Measurements from ENCODE around the gene ZNF620. TPM values are rescaled to one million over a fixed set of nuclear protein-coding genes. Genes with fewer than 3 reads are reported as not detected.
"Not testable (repeated sequence)": the region's sequence is repeated elsewhere in the genome, so short reads cannot be mapped to it uniquely, and the experiment has no call there.

The ZNF620 gene
- not detected for total RNA-seq

DNA sequence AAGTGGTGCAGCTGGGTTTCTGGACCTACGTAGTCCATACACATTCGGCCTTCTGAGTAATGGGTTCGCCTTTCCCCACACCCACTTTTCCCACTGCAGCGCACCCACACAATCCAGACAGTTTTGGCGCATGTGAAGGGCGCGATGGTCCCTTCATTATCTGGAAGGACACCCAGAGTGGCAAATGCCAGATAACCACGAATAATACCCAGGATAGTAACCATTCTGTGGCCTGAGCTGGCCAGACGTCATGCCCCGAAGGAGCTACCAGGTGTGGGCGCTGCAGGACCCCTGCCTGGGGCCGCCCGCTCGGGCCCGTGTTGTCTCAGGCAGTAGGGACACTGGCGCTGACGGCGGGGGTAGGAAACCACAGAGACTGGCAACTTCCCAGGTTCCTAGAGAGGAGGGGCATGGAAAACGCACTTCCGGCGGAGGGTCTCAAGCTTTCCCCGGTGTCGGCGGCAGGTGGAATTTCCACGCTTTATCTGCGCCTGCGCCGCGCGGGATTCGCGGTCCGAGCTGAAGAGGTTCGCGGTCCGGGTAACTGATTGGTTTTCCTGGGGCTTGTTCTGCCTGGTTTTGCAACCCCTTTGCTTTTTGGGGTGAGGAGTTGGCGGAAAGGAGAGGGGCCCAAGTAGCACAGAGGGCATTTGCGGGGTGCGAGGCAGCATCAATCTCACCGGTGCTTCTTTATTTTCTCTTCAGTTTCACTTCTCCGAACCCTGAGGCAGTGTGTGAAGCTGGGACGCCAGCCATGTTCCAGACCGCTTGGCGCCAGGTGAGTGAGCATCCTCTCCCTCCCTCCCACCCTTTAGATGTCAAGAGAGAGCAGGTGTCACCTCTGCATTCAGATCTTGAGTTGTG, at the start of gene ZNF620:
TSS of gene ZNF620 (plus strand) at position 441 of the 864 bp plus-strand sequence. CDS start at position 755, 314 bp downstream.
- Histone ChIP-seq H3K9me3 (no peaks in the 10 kb centered on the region), H3K27ac (peak within 1 kb of the TSS; percentile 77 to 82), H3K27me3 (no peaks in the 10 kb centered on the region), H3K4me1 (peaks cover 5 to 10% of the 10 kb centered on the region in 2 donors), H3K36me3 (peaks cover 0 to 11% of the 10 kb centered on the region in 2 donors), H3K4me3 (peak within 1 kb of the TSS; percentile 52 to 69)
- intact Hi-C loops (cut with DNase I) = loop anchor here (1.0 to 10.0 kb wide), 5 partner anchors 18 to 369 kb away; partner anchors contain the start of genes EIF1B, ZNF619 and ZNF621
- peak; percentile 12 to 90 for DNase-seq (ENCODE audit: low spot score in 2 of 2)
- TF ChIP-seq, protein P1, sequence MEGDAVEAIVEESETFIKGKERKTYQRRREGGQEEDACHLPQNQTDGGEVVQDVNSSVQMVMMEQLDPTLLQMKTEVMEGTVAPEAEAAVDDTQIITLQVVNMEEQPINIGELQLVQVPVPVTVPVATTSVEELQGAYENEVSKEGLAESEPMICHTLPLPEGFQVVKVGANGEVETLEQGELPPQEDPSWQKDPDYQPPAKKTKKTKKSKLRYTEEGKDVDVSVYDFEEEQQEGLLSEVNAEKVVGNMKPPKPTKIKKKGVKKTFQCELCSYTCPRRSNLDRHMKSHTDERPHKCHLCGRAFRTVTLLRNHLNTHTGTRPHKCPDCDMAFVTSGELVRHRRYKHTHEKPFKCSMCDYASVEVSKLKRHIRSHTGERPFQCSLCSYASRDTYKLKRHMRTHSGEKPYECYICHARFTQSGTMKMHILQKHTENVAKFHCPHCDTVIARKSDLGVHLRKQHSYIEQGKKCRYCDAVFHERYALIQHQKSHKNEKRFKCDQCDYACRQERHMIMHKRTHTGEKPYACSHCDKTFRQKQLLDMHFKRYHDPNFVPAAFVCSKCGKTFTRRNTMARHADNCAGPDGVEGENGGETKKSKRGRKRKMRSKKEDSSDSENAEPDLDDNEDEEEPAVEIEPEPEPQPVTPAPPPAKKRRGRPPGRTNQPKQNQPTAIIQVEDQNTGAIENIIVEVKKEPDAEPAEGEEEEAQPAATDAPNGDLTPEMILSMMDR (IDR thresholded peaks at IDR 0.05) = peak in 2 of 3 experiments; percentile 18 to 40

DNA sequence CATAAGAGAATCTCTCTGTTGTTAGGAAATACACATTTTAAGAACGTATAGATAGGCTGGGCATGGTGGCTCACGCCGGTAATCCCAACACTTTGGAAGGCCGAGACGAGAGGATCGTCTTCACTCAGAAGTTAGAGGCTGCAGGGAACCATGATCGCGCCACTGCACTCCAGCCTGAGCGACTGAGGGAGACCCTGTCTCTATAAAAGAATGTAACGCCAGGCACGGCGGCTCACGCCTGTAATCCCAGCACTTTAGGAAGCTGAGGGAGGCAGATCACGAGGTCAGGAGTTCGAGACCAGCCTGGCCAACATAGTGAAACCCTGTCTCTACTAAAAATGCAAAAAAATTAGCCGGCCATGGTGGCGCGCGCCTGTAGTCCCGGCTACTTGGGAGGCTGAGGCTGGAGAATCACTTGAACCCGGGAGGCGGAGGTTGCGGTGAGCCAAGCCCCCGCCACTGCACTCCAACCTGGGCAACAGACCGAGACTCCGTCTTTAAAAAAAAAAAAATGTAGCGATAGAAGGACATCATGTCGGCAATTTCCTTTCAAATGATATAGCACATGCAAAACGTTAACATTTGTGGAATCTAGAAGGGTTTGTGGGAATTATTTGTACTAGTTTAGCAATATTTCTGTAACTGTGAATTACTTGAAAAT, 49.4 kb upstream of the ZNF620 start:
- H3K4me1 ChIP-seq = peaks cover 0 to 22% of the 10 kb centered on the region in 2 donors
- TF ChIP-seq, protein P1 (IDR thresholded peaks at IDR 0.05) = no peak
- peaks cover 25 to 32% of the 10 kb centered on the region in 2 donors for H3K36me3 ChIP-seq
- DNase-seq (ENCODE audit: low spot score in 2 of 2) = no peak
- H3K27ac ChIP-seq = peak overlapping the region; percentile 87 to 93
- intact Hi-C loops (cut with DNase I) = loop anchor here (10.0 kb wide), 5 partner anchors 418 to 1508 kb away; partner anchors contain the start of genes SLC25A38 and ULK4
- H3K9me3 ChIP-seq = no peaks in the 10 kb centered on the region
- H3K27me3 ChIP-seq = no peaks in the 10 kb centered on the region
- H3K4me3 ChIP-seq = peak overlapping the region; percentile 83 to 85

DNA sequence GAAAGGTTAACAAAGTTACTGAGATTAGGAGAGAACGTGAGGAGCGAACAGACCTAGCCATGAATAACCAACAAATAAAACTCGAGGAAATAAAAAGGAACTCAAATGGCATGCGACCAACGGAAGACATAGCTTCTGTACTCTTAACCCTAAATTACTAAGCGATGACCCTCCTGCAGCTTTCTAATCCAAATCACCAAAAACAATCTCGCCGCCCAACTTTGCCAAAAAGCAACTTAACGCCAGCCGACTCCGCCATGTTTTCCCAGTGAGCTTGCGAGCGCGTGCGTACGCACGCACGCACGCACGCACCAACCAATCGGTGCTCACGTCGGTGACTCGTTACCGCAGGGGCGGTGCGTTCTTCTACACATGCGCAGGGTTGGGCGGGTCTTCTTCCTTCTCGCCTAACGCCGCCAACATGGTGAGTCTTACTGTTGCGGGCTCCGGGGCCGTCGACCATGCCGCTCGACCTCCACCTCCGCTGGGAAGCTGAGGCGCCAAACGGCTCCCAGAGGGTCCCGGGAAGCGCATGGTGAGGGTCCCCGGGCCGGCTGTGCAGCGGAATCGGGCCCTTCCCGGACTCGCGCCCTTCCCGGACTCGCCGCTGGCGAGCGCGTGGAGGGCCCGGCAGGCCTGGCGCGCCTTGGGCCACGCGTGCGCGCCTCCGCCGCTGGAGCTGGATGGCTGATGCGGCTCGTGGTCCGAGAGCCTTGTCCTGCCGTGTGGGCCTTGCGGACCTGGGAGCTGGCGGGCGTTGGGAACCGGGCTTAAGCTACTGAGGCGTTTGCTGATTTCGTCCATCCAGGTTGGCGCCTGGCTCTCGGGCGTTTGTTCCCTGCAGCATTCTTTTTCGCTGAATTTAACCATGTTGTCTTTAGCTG, 48.7 kb upstream of the ZNF620 start, which contains the start of gene RPL14:
TSS of gene RPL14 (plus strand) at position 400 of the 884 bp plus-strand sequence. CDS start at position 533, 133 bp downstream.
- peak within 1 kb of the TSS; percentile 87 to 93 for H3K27ac ChIP-seq
- peaks cover 0 to 21% of the 10 kb centered on the region in 2 donors for H3K4me1 ChIP-seq
- H3K27me3 ChIP-seq = no peaks in the 10 kb centered on the region
- intact Hi-C loops (cut with DNase I) = loop anchor here (1.0 to 10.0 kb wide), 6 partner anchors 67 to 1508 kb away; partner anchors contain the start of genes SLC25A38, ULK4 and ZNF621
- TF ChIP-seq, protein P1 (IDR thresholded peaks at IDR 0.05) = no peak
- peak within 1 kb of the TSS; percentile 83 to 85 for H3K4me3 ChIP-seq
- peak; percentile 79 to 98 for DNase-seq (ENCODE audit: low spot score in 2 of 2)
- peaks cover 32 to 40% of the 10 kb centered on the region in 2 donors for H3K36me3 ChIP-seq
- H3K9me3 ChIP-seq = no peaks in the 10 kb centered on the region

DNA sequence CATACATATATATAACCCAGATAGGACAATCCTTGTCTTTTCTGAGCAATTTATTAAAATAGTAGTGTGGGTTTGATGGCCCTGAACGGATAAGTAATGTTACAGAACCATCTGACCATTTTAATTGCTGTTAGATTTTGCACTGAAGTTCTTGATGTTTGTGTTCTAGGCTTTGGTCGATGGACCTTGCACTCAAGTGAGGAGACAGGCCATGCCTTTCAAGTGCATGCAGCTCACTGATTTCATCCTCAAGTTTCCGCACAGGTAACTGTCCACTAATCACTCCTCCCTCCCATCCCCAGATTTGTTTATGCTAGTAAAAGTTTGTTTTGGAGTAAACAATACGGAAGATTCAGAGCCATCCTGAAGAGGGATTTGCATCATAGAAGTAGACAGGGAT, 47.4 kb upstream of the ZNF620 start:
- DNase-seq (ENCODE audit: low spot score in 2 of 2) = no peak
- Histone ChIP-seq H3K36me3 (peaks cover 44 to 53% of the 10 kb centered on the region in 2 donors), H3K27me3 (no peaks in the 10 kb centered on the region), H3K4me1 (peaks cover 0 to 17% of the 10 kb centered on the region in 2 donors), H3K27ac (peak overlapping the region in 1 of 2 donors; percentile 87), H3K9me3 (no peaks in the 10 kb centered on the region), H3K4me3 (peak overlapping the region; percentile 83 to 85)
- intact Hi-C loops (cut with DNase I) = loop anchor here (10.0 kb wide), 5 partner anchors 416 to 1506 kb away; partner anchors contain the start of genes SLC25A38 and ULK4
- TF ChIP-seq, protein P1 (IDR thresholded peaks at IDR 0.05) = no peak

DNA sequence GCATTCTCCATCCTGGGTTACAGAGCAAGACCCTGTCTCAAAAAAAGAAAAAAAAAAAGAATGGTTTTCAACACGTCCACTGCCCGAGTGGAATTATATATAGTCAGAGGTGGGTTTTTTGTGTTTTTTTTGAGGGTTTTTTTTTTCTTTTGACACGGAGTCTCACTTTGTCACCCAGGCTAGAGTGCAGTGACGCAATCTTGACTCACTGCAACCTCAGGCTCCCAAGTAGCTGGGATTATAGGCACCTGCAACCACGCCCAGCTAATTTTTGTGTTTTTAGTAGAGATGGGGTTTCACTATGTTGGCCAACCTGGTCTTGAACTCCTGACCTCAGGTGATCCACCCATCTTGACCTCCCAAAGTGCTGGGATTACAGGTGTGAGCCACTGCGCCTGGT, 45.4 kb upstream of the ZNF620 start:
- intact Hi-C loops (cut with DNase I); H3K9me3 ChIP-seq; H3K4me3 ChIP-seq; H3K27me3 ChIP-seq; H3K27ac ChIP-seq; DNase-seq (ENCODE audit: low spot score in 2 of 2): not testable (repeated sequence)
- H3K36me3 ChIP-seq = peaks cover 56 to 67% of the 10 kb centered on the region in 2 donors
- peaks cover 0 to 15% of the 10 kb centered on the region in 2 donors for H3K4me1 ChIP-seq
